ENCODE results near the gene TPK1.

Gene TPK1

GRCh38 chr7:144519925-144520324, 315.9 kb downstream of the TPK1 start:
- peak; percentile 77 for DNase-seq

GRCh38 chr7:144518360-144518759, 317.5 kb downstream of the TPK1 start:
- no peak for DNase-seq

- DNase-seq, result no peak
These were observed 318.1 kb downstream of the TPK1 start for GRCh38 chr7:144517749-144518148.

- DNase-seq, result no peak
These were observed 318.9 kb downstream of the TPK1 start for GRCh38 chr7:144516729-144517525.

GRCh38 chr7:144513334-144513733, 322.5 kb downstream of the TPK1 start:
- DNase-seq, result no peak

GRCh38 chr7:144510621-144511020, 325.2 kb downstream of the TPK1 start:
- DNase-seq, result no peak

GRCh38 chr7:144508702-144509101, 327.2 kb downstream of the TPK1 start:
- no peak for DNase-seq

- DNase-seq, result no peak
These were observed 332.6 kb downstream of the TPK1 start for GRCh38 chr7:144503215-144503614.

GRCh38 chr7:144500225-144500624, 335.6 kb downstream of the TPK1 start:
- DNase-seq, result no peak

GRCh38 chr7:144497282-144497681, 338.6 kb downstream of the TPK1 start:
- no peak for DNase-seq

GRCh38 chr7:144494355-144494754, 341.5 kb downstream of the TPK1 start:
- DNase-seq, result no peak

- DNase-seq, result no peak
These were observed 346.3 kb downstream of the TPK1 start for GRCh38 chr7:144489504-144489903.

GRCh38 chr7:144488977-144489376, 346.9 kb downstream of the TPK1 start:
- DNase-seq, result no peak

- no peak for DNase-seq
These were observed 348.0 kb downstream of the TPK1 start for GRCh38 chr7:144487901-144488300.

GRCh38 chr7:144484445-144484844, 351.4 kb downstream of the TPK1 start:
- DNase-seq, result no peak

GRCh38 chr7:144483189-144483588, 352.7 kb downstream of the TPK1 start:
- no peak for DNase-seq

- DNase-seq, result no peak
These were observed 354.0 kb downstream of the TPK1 start for GRCh38 chr7:144481833-144482232.

- DNase-seq, result no peak
These were observed 358.5 kb downstream of the TPK1 start for GRCh38 chr7:144477348-144477747.

- DNase-seq, result no peak
These were observed 360.8 kb downstream of the TPK1 start for GRCh38 chr7:144474800-144475615.

- DNase-seq, result no peak
These were observed 361.5 kb downstream of the TPK1 start for GRCh38 chr7:144474363-144474762.

GRCh38 chr7:144473908-144474307, 361.9 kb downstream of the TPK1 start:
- DNase-seq, result no peak

GRCh38 chr7:144470078-144470477, 365.8 kb downstream of the TPK1 start:
- no peak for DNase-seq

- peak; percentile 24 for DNase-seq
These were observed 366.7 kb downstream of the TPK1 start for GRCh38 chr7:144468990-144469732.
